ENCODE results near the gene VSX2.

DNA sequence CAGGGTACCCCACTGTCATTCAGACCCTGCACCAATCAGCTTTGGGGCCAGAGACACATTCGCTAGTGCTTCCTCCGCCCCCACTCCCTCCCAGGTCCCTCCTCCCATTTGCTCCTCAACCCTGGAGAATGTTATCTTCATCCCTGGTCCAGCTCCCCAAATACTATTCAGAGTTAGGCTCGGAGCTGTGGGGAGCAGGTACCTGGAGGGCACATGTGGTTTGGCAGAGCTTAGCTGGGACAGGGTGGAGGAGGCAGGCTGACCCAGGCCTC lies 19.5 kb downstream of the VSX2 start:
- TF ChIP-seq, protein P1, sequence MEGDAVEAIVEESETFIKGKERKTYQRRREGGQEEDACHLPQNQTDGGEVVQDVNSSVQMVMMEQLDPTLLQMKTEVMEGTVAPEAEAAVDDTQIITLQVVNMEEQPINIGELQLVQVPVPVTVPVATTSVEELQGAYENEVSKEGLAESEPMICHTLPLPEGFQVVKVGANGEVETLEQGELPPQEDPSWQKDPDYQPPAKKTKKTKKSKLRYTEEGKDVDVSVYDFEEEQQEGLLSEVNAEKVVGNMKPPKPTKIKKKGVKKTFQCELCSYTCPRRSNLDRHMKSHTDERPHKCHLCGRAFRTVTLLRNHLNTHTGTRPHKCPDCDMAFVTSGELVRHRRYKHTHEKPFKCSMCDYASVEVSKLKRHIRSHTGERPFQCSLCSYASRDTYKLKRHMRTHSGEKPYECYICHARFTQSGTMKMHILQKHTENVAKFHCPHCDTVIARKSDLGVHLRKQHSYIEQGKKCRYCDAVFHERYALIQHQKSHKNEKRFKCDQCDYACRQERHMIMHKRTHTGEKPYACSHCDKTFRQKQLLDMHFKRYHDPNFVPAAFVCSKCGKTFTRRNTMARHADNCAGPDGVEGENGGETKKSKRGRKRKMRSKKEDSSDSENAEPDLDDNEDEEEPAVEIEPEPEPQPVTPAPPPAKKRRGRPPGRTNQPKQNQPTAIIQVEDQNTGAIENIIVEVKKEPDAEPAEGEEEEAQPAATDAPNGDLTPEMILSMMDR (IDR thresholded peaks at IDR 0.05; ENCODE audit: poor library complexity, severe bottlenecking), result no peak
- TF ChIP-seq RAD21 (conservative IDR thresholded peaks at IDR 0.05) (no peak), SMC3 (conservative IDR thresholded peaks at IDR 0.05; ENCODE audit: poor library complexity) (no peak), EP300 (conservative IDR thresholded peaks at IDR 0.05; ENCODE audit: poor library complexity, severe bottlenecking) (no peak)

All from neural cell (in vitro differentiated cells).